ENCODE results near the gene TANGO2. TPM values are rescaled to one million over a fixed set of nuclear protein-coding genes. Genes with fewer than 3 reads are reported as not detected.

The TANGO2 gene
- total and polyA plus RNA-seq, 2 donors (not counting 1 experiment from before 2014, with no cell fraction given), result 75.5 to 75.6 TPM

DNA sequence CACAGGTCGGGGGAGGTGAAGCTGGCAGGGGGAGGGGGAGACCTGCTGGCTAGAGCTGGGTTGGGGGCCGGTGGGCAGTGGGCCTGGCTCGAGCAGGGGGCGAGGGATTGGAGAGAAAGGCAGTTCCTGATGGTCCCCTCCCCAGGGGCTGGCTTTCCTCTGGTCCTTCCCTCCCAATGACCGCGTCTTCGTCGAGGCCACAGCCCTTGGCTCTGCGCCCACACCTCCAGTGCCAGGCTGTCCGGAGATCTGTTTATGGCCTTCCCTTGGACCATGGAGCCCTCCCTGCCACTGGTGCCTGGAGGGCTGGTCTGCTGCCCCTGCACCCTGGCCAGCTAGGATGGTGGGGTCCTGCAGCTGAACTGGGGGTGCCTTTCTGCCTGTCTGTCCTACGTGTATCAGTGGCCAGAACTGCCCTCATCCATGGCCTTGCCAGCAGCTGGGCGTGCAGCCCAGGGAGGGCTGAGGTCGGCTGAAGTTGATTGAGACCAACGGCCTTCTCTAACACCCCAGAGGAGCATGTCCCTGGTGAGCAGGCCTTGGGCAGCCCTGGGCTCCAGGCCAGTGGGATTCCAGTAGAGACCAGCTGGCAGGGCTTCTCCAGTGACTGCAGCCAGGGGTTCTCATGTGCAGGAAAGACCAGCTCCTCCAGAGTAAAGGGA lies 12.3 kb downstream of the TANGO2 start:
- H3K4me1 Mint-ChIP-seq, result peaks cover 81% of the 10 kb centered on the region
- WGBS (ENCODE audit: insufficient coverage), result 99% methylated on average over 13 of the region's 14 CpGs
- POLR2A ChIA-PET, result no interaction called here

More for the DNA sequence above, 12.3 kb downstream of the TANGO2 start:
- Histone ChIP-seq H3K9me3 (ENCODE audit: control extremely low read depth in 1 of 3, control insufficient read depth in 2 of 3, insufficient read depth in 1 of 3, low read length in 2 of 3) (peaks cover 0 to 43% (median 10%) of the 10 kb centered on the region in 3 donors), H3K4me1 (ENCODE audit: control insufficient read depth in 2 of 2, insufficient read depth in 2 of 2, low read length in 2 of 2) (peaks cover 26 to 69% of the 10 kb centered on the region in 2 donors), H3K9ac (ENCODE audit: low read length) (no peak overlapping the region), H4K20me1 (ENCODE audit: control insufficient read depth, insufficient read depth, low read length, poor library complexity, severe bottlenecking) (peaks cover 73% of the 10 kb centered on the region), H2AFZ (ENCODE audit: insufficient read depth, low read depth, low read length, poor library complexity, severe bottlenecking) (no peak overlapping the region), H3K27ac (ENCODE audit: low read length in 2 of 2) (peak overlapping the region; percentile 56 to 77), H3K4me3 (ENCODE audit: control extremely low read depth in 1 of 5, extremely low read depth in 1 of 5, insufficient read depth in 1 of 5, low read depth in 2 of 5, low read length in 4 of 5) (no peak overlapping the region), H3K27me3 (replicated peaks in 1 of 4; ENCODE audit: control extremely low read depth in 1 of 4, control insufficient read depth in 3 of 4, insufficient read depth in 4 of 4, low read length in 3 of 4) (no peaks in the 10 kb centered on the region), H3K36me3 (replicated peaks in 1 of 2; ENCODE audit: control extremely low read depth in 1 of 2, control insufficient read depth in 1 of 2, extremely low read depth in 1 of 2, insufficient read depth in 2 of 2, low read length in 1 of 2) (peaks cover 0 to 15% of the 10 kb centered on the region in 2 experiments), H3K79me2 (ENCODE audit: control insufficient read depth, insufficient read depth, low read length) (peaks cover 83% of the 10 kb centered on the region), H3K4me2 (replicated peaks; ENCODE audit: low read depth, low read length, poor library complexity, severe bottlenecking) (peak overlapping the region; percentile 46)
- CTCF ChIA-PET, result interaction anchor here (0.6 to 2.5 kb wide), 4 partner anchors 18 to 887 kb away, joined by 3 to 11 read pairs (median 3); no protein-coding TSS in a partner anchor
- Mint-ChIP-seq H3K4me3 (peak overlapping the region; percentile 55), H3K27ac (peak overlapping the region; percentile 96), H3K27me3 (no peaks in the 10 kb centered on the region), H3K9me3 (ENCODE audit: insufficient read depth) (peaks cover 3% of the 10 kb centered on the region)
- intact Hi-C loops (cut with micrococcal nuclease), result loop anchor here (2.0 kb wide), 1 partner anchor 16 kb away; the partner anchor contains the start of gene ARVCF
- TF ChIP-seq, protein P1, sequence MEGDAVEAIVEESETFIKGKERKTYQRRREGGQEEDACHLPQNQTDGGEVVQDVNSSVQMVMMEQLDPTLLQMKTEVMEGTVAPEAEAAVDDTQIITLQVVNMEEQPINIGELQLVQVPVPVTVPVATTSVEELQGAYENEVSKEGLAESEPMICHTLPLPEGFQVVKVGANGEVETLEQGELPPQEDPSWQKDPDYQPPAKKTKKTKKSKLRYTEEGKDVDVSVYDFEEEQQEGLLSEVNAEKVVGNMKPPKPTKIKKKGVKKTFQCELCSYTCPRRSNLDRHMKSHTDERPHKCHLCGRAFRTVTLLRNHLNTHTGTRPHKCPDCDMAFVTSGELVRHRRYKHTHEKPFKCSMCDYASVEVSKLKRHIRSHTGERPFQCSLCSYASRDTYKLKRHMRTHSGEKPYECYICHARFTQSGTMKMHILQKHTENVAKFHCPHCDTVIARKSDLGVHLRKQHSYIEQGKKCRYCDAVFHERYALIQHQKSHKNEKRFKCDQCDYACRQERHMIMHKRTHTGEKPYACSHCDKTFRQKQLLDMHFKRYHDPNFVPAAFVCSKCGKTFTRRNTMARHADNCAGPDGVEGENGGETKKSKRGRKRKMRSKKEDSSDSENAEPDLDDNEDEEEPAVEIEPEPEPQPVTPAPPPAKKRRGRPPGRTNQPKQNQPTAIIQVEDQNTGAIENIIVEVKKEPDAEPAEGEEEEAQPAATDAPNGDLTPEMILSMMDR (IDR thresholded peaks at IDR 0.05), result no peak
- no peak for TF ChIP-seq EZH2 (IDR thresholded peaks at IDR 0.05; ENCODE audit: borderline replicate concordance, insufficient read depth, low read depth, low read length, poor library complexity, severe bottlenecking)
- no peak for ATAC-seq (ENCODE audit: low read depth)
- no peak for DNase-seq

Data from B cell (primary cell).